GM12873 (cell line): ENCODE measurements around the gene DST.

ENCODE experiments used
- TF ChIP-seq, protein P1 (sequence below): IDR thresholded peaks from 2 replicates; pipeline ENCODE4 v1.5.1; 2012; ENCODE audit warnings: low read depth, mild to moderate bottlenecking, moderate library complexity, low read length, control low read depth; ENCODE audit not compliant: insufficient read depth; ENCODE audit errors: missing control alignments

Gene DST

DNA sequence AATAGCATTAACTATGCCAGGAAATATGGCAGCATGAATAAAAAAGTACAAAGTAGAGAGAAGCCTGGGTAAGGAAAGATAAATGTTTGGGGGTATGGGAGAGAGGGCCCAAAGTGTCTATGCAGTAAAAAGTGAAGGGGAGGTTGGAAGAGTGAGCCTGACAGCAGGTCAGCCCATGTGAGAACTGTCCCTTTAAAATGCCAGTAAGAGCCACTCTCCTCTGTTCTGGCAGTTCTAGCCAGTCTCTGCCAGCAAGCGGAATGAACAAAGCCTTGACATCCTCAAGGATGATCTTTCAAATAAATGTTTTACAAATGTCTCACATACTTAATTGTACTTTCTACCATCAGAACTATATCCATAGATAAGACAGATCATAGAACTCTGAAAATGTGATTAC, 164.5 kb downstream of the DST start:
- TF ChIP-seq, protein P1, sequence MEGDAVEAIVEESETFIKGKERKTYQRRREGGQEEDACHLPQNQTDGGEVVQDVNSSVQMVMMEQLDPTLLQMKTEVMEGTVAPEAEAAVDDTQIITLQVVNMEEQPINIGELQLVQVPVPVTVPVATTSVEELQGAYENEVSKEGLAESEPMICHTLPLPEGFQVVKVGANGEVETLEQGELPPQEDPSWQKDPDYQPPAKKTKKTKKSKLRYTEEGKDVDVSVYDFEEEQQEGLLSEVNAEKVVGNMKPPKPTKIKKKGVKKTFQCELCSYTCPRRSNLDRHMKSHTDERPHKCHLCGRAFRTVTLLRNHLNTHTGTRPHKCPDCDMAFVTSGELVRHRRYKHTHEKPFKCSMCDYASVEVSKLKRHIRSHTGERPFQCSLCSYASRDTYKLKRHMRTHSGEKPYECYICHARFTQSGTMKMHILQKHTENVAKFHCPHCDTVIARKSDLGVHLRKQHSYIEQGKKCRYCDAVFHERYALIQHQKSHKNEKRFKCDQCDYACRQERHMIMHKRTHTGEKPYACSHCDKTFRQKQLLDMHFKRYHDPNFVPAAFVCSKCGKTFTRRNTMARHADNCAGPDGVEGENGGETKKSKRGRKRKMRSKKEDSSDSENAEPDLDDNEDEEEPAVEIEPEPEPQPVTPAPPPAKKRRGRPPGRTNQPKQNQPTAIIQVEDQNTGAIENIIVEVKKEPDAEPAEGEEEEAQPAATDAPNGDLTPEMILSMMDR: no peak

DNA sequence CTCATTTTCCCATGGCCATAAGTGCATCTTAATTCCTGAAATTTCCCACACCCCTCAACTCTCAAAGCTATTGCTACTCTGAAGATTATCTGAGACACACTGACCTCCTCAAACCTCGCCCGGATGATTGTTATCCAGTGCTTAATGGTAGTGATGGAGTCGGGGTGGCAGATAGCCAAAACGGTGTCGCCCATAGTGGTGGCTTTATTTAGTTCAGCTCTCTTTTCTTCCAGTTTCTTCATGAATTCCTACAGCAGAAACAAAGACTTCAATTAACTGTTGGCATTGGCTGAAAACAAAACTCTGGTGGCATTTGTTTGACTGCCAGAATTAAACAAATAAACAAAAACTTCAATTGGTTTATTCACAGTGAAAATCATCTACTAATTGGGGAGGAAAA, 165.4 kb downstream of the DST start:
- TF ChIP-seq, protein P1: no peak

DNA sequence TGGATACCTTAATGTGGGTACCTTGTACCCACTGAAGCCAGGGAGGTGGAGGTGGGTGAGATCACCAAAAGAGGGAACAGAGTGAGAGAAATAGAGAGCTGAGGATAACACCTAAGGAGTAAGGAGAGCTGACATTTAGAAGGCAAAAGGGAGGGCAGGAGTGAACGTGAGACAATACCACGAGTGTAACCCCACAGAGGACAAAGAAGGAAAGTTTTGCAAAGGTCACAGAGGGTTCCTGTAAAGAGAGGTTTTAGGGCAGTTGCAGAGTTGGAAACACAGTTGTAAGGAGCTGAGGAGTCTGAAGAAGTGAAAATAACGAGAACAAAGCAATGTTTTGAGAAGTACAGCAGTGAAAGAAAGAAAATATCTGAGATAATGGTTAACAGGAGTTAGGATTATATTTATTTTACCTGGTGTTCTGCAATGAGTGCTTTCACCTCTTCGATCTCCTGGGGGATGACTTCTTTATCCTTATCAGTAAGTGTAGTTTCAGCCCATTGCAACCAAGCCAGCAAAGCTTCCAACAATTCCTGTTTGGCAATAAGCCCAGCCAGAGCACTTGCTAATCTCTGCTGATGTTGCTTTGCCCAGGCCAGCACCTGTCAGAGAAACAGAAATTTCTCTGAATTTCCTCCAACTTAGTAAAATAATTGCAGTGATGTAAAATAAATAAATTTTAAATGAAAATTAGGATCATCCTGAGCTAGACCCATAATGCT, 166.8 kb downstream of the DST start:
- TF ChIP-seq, protein P1: no peak

DNA sequence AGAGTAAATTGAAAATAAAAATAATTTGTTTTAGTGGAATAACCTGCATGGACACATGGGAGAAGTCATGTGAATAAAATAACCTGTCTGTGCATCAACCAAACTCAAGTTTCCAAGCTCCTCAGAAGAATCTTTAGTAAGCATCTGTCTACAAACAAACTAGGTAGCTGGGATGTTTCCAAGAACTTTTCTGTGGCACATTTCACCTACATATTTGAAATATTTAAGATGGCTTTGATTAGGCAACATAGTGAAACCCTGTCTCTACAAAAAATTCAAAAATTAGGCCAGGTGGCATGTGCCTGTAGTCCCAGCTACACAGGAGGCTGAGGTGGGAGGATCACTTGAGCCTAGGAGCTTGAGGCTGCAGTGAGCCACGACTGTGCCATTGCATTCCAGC, 168.2 kb downstream of the DST start:
- TF ChIP-seq, protein P1: no peak

DNA sequence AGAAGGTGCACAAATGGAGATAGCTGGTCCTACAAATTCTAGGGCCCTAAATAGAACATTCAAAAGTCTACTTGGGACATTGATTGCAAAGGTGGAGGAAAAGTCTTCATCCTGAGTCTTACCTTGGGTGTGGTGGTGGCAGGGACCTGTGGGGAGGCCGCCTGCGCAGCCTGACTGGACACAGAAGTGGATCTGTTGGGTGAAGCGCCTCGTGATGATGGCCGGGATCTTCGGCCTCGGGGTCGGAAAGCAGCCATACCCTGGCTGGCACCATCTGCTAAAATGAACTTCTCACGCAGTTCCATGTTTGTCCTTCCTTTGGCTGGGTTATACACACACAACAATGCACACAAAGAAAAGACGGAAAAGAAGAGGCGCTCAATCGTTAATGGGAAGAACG, 179.2 kb downstream of the DST start:
- TF ChIP-seq, protein P1: no peak

DNA sequence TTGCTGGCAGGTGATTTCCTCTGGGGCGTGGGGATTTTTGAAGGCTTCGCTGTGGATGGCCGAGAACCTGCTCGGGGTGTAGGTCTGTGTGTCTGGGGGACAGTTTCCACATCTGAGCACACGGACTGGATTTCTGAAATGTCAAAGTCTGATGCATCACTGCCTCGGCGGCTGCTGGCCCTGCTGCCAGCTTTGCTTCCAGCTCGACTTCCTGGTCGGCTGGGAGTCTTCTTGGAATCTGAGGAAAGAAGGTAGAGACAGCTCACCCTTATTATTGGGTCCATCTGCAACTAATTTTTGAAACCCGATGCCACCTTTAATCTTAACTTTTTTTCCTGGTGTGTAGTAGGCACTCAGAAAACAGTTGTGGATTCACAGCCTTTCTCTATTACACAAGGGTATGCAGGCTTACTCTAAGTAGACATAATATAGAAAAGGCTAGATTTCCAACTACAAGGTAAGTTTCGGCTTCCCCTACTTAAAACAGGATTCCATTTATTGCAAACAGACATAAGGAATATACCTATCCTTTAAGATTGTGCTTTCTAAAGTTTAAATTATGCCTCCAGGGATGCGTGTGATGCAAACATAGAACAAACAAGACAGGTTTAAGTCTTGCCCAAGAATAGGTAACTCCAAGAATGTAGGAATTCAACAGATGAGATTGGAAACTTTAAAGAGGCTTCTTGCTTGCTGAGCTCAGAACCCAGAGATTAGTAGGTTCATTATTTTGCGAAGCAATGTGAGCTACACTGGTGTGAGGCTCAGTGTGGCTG, 183.5 kb downstream of the DST start:
- TF ChIP-seq, protein P1: no peak

DNA sequence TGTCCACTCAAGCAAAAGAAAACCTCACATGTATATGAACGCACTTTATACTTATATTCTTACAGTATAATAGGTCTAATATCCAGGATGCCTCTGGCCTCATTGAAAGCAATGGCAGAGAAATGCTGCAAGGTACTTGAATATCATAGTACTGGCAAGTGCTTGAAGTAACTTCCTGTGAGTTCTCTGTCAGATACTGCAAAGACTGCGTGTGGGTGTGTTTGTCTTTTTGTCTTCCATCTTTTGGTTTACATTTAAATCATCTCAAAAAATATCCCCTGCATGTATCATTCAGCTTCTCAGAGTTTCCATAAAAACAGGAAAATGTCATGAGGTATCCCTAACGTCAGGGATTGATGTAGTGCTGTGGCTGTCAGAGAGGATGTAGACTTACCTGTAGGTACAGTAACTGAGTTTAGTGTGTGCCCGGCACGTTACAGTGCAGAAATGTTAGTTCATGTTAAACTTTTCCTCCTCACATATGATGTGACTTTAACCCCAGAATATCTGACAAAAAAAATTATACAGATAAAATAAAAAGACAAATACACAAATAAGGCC, 184.3 kb downstream of the DST start:
- TF ChIP-seq, protein P1: no peak
